ENCODE data around the gene HBA2. TPM values are rescaled to one million over a fixed set of nuclear protein-coding genes. Genes with fewer than 3 reads are reported as not detected.
A peak's percentile ranks its signal among the peaks of the same experiment; 100 is the strongest.

The HBA2 gene
- total and polyA plus RNA-seq, 7 donors, result 11.9 to 1,244 (median 24.9) TPM

GRCh38 chr16:181565-182021, 8.9 kb downstream of the HBA2 start:
- 5 to 8% (median 8%) methylated on average over 22 of the region's 22 CpGs for WGBS, 3 donors
- peak; percentile 93 for TF ChIP-seq CTCF (IDR thresholded peaks at IDR 0.05)
- H3K4me1 ChIP-seq, result peaks cover 11% of the 10 kb centered on the region
- peak in 1 of 2 donors; percentile 85 for DNase-seq
- peak overlapping the region; percentile 49 for H3K4me3 ChIP-seq
- no peaks in the 10 kb centered on the region for H3K36me3 ChIP-seq (ENCODE audit: insufficient read depth in 1 of 2, low read depth in 1 of 2)
- no peaks in the 10 kb centered on the region for H3K9me3 ChIP-seq
- H3K27me3 ChIP-seq (ENCODE audit: insufficient read depth in 3 of 3, low read length in 2 of 3), result peaks cover 0 to 48% (median 18%) of the 10 kb centered on the region in 3 donors
- H3K27ac ChIP-seq, result no peak overlapping the region
- ATAC-seq, result peak in 1 of 4 donors; percentile 16
- intact Hi-C loops (cut with DNase I), result loop anchor here (1.0 to 2.0 kb wide), 2 partner anchors 75 kb away; no protein-coding TSS in a partner anchor

GRCh38 chr16:183005-183404, 10.3 kb downstream of the HBA2 start:
- intact Hi-C loops (cut with DNase I), result no loop called here

GRCh38 chr16:185213-185612, 12.5 kb downstream of the HBA2 start:
- Histone ChIP-seq H3K27me3 (ENCODE audit: insufficient read depth in 3 of 3, low read length in 2 of 3) (peaks cover 0 to 15% (median 2%) of the 10 kb centered on the region in 3 donors), H3K4me1 (peaks cover 11% of the 10 kb centered on the region), H3K36me3 (ENCODE audit: insufficient read depth in 1 of 2, low read depth in 1 of 2) (peaks cover 13 to 31% of the 10 kb centered on the region in 2 donors), H3K9me3 (no peaks in the 10 kb centered on the region), H3K4me3 (no peak overlapping the region), H3K27ac (no peak overlapping the region)
- intact Hi-C loops (cut with DNase I), result no loop called here
- WGBS, 3 donors, result 72 to 82% (median 81%) methylated on average over 13 of the region's 13 CpGs
- no peak for TF ChIP-seq CTCF (IDR thresholded peaks at IDR 0.05)
- ATAC-seq, result no peak
- no peak for DNase-seq

More at GRCh38 chr16:183005-183404, 10.3 kb downstream of the HBA2 start:
- peaks cover 11% of the 10 kb centered on the region for H3K4me1 ChIP-seq
- WGBS, 3 donors, result 62 to 71% (median 68%) methylated on average over 7 of the region's 7 CpGs
- H3K36me3 ChIP-seq (ENCODE audit: insufficient read depth in 1 of 2, low read depth in 1 of 2), result peaks cover 5 to 9% of the 10 kb centered on the region in 2 donors
- H3K27ac ChIP-seq, result no peak overlapping the region
- H3K9me3 ChIP-seq, result no peaks in the 10 kb centered on the region
- H3K27me3 ChIP-seq (ENCODE audit: insufficient read depth in 3 of 3, low read length in 2 of 3), result peaks cover 0 to 37% (median 12%) of the 10 kb centered on the region in 3 donors
- no peak overlapping the region for H3K4me3 ChIP-seq
- no peak for TF ChIP-seq CTCF (IDR thresholded peaks at IDR 0.05)
- ATAC-seq, result no peak
- DNase-seq, result no peak

- peaks cover 7% of the 10 kb centered on the region for H3K4me1 ChIP-seq
- DNase-seq, result no peak
- H3K27ac ChIP-seq, result no peak overlapping the region
- intact Hi-C loops (cut with DNase I), result no loop called here
- peaks cover 0 to 10% (median 0%) of the 10 kb centered on the region in 3 donors for H3K27me3 ChIP-seq (ENCODE audit: insufficient read depth in 3 of 3, low read length in 2 of 3)
- 78 to 86% (median 85%) methylated on average over 10 to 11 of the region's 11 CpGs for WGBS, 3 donors
- TF ChIP-seq CTCF (IDR thresholded peaks at IDR 0.05), result no peak
- no peaks in the 10 kb centered on the region for H3K9me3 ChIP-seq
- no peak overlapping the region for H3K4me3 ChIP-seq
- no peak for ATAC-seq
- peaks cover 13 to 36% of the 10 kb centered on the region in 2 donors for H3K36me3 ChIP-seq (ENCODE audit: insufficient read depth in 1 of 2, low read depth in 1 of 2)
Measured at GRCh38 chr16:185691-186090, 13.0 kb downstream of the HBA2 start.

GRCh38 chr16:187330-187729, 14.7 kb downstream of the HBA2 start:
- intact Hi-C loops (cut with DNase I), result no loop called here
- Histone ChIP-seq H3K4me3 (no peak overlapping the region), H3K27ac (no peak overlapping the region), H3K9me3 (no peaks in the 10 kb centered on the region), H3K4me1 (no peaks in the 10 kb centered on the region), H3K27me3 (ENCODE audit: insufficient read depth in 3 of 3, low read length in 2 of 3) (no peaks in the 10 kb centered on the region), H3K36me3 (ENCODE audit: insufficient read depth in 1 of 2, low read depth in 1 of 2) (peaks cover 13 to 52% of the 10 kb centered on the region in 2 donors)
- no peak for DNase-seq
- WGBS, 3 donors, result 86 to 98% (median 96%) methylated on average over 7 to 8 of the region's 8 CpGs
- ATAC-seq, result no peak
- TF ChIP-seq CTCF (IDR thresholded peaks at IDR 0.05), result no peak
